Kidney (tissue), 14 donors: ENCODE data around the gene TXNDC8. TPM values are rescaled to one million over a fixed set of nuclear protein-coding genes. Genes with fewer than 3 reads are reported as not detected.
A peak's percentile ranks its signal among the peaks of the same experiment; 100 is the strongest.

Experiments
- DNase-seq, 5 donors: peaks; one replicate each; pipeline ENCODE4 v3.0.0-alpha.2; 2013 to 2020
- FAIRE-seq: peaks from 2 replicates; lab custom pipeline; 2012; peaks lifted over from hg19 to GRCh38; lab: Jason Lieb, UNC
- H3K27ac ChIP-seq, 2 donors: one replicate each; pipeline ENCODE4 v1.7.0; 2013; ENCODE audit warnings: low read depth in 2 of 2, low read length in 2 of 2, inconsistent platforms in 1 of 2
- H3K27me3 ChIP-seq: one replicate; pipeline ENCODE4 v1.7.1; 2013; ENCODE audit warnings: low read length, inconsistent platforms; ENCODE audit not compliant: control insufficient read depth, insufficient read depth
- H3K36me3 ChIP-seq, 3 donors: one replicate each; pipeline versions ENCODE4 v1.7.0 to v1.7.1; 2013; ENCODE audit warnings: low read length in 3 of 3, control low read depth in 1 of 3, inconsistent platforms in 1 of 3; ENCODE audit not compliant: insufficient read depth in 3 of 3, control insufficient read depth in 2 of 3
- H3K4me1 ChIP-seq, 3 donors: one replicate each; pipeline versions ENCODE4 v1.7.0 to v1.7.1; 2013; ENCODE audit warnings: low read length in 3 of 3, inconsistent platforms in 1 of 3, low read depth in 1 of 3; ENCODE audit not compliant: control insufficient read depth in 2 of 3, insufficient read depth in 2 of 3
- H3K4me3 ChIP-seq, 3 donors: one replicate each; pipeline versions ENCODE4 v1.7.0 to v1.8.1; 2013; ENCODE audit warnings: low read length in 3 of 3, control low read depth in 1 of 3, inconsistent platforms in 1 of 3
- H3K9ac ChIP-seq, 3 donors: one replicate each; pipeline versions ENCODE4 v1.7.0 to v1.7.1; 2013; ENCODE audit warnings: low read length in 3 of 3, control low read depth in 1 of 3, inconsistent platforms in 1 of 3
- H3K9me3 ChIP-seq, 3 donors: one replicate each; pipeline versions ENCODE4 v1.7.0 to v1.7.1; 2013; ENCODE audit warnings: low read length in 3 of 3, control low read depth in 1 of 3, inconsistent platforms in 1 of 3; ENCODE audit not compliant: control insufficient read depth in 2 of 3, insufficient read depth in 1 of 3
- CTCF ChIP-seq: IDR thresholded peaks from 3 replicates; pipeline ENCODE4 v1.5.1; 2012; ENCODE audit warnings: mild to moderate bottlenecking, moderate library complexity, borderline replicate concordance; ENCODE audit not compliant: insufficient read depth; ENCODE audit errors: extremely low read depth
- intact Hi-C: fragments of 100-400 bp; cut with DNase I; formaldehyde crosslinking; loops from one replicate; pipeline ENCODE4 v1.11.1; 2022
- polyA plus RNA-seq: library from polyadenylated mRNA; stranded (reverse); fragments of 350-450 nt; fragmentation: Illumina TruSeq; extraction: RNeasy Lipid Tissue Mini Kit (QIAGEN cat#74804); gene quantifications from one replicate; pipeline ENCODE4 v1.2.3, GENCODE V29; 2014; ENCODE audit warnings: low read depth, low replicate concordance; ENCODE audit not compliant: insufficient read depth
- total RNA-seq: library from RNA; stranded (reverse); fragmentation: NEBNext Ultra II Directional; extraction: Animal tissue kit (Norgen Biotek cat#: 25700); gene quantifications from one replicate; pipeline ENCODE4 v1.2.1, GENCODE V29; 2021
- donor health status: control.
- donor health status: control.
- donor health status: control.
- donor health status: control.
- donor health status: control.
- donor health status: DM: yes; HTN: yes; CAD: no.
- donor health status: Normal renal cell carcinoma (clear cell type).

Gene TXNDC8
- total and polyA plus RNA-seq, 2 donors from 2014 or later = not detected

- DNase-seq = no peak
- no peak overlapping the region for H3K27ac ChIP-seq
- H3K9me3 ChIP-seq = no peaks in the 10 kb centered on the region
- H3K36me3 ChIP-seq = no peaks in the 10 kb centered on the region
- intact Hi-C loops = no loop called here
- no peak overlapping the region for H3K4me3 ChIP-seq
- H3K4me1 ChIP-seq = no peaks in the 10 kb centered on the region
- H3K27me3 ChIP-seq = no peaks in the 10 kb centered on the region
- H3K9ac ChIP-seq = no peak overlapping the region
- no peak for TF ChIP-seq CTCF
- FAIRE-seq = no peak
Observed at GRCh38 chr9:110290001-110290400, 47.7 kb downstream of the TXNDC8 start.

GRCh38 chr9:110288503-110288902 is 49.2 kb downstream of the TXNDC8 start:
- no peak overlapping the region for H3K27ac ChIP-seq
- no peaks in the 10 kb centered on the region for H3K36me3 ChIP-seq
- no peaks in the 10 kb centered on the region for H3K27me3 ChIP-seq
- no peak overlapping the region for H3K4me3 ChIP-seq
- no peak overlapping the region for H3K9ac ChIP-seq
- H3K4me1 ChIP-seq = no peaks in the 10 kb centered on the region
- FAIRE-seq = no peak
- DNase-seq = no peak
- TF ChIP-seq CTCF = no peak
- H3K9me3 ChIP-seq = no peaks in the 10 kb centered on the region
- intact Hi-C loops = no loop called here

- H3K27ac ChIP-seq = no peak overlapping the region
- no peaks in the 10 kb centered on the region for H3K36me3 ChIP-seq
- H3K4me3 ChIP-seq = no peak overlapping the region
- H3K4me1 ChIP-seq = peaks cover 0 to 8% (median 2%) of the 10 kb centered on the region in 3 donors
- DNase-seq (no peak), FAIRE-seq (no peak)
- TF ChIP-seq CTCF = no peak
- no peaks in the 10 kb centered on the region for H3K27me3 ChIP-seq
- no peaks in the 10 kb centered on the region for H3K9me3 ChIP-seq
- H3K9ac ChIP-seq = no peak overlapping the region
- intact Hi-C loops = no loop called here
Observed at GRCh38 chr9:110287289-110287680, 50.4 kb downstream of the TXNDC8 start.

- no peak for DNase-seq
- Histone ChIP-seq H3K9ac (no peak overlapping the region), H3K4me3 (peak overlapping the region in 2 of 3 donors; percentile 31 to 42), H3K9me3 (no peaks in the 10 kb centered on the region), H3K27ac (peak overlapping the region; percentile 5 to 41), H3K4me1 (peaks cover 0 to 10% (median 8%) of the 10 kb centered on the region in 3 donors), H3K36me3 (no peaks in the 10 kb centered on the region), H3K27me3 (no peaks in the 10 kb centered on the region)
- TF ChIP-seq CTCF = no peak
- FAIRE-seq = no peak
- intact Hi-C loops = no loop called here
Observed at GRCh38 chr9:110284211-110284844, 53.3 kb downstream of the TXNDC8 start.
